RWPE2 (cell line): ENCODE data around the gene DCAF7.

ENCODE experiments used
- ATAC-seq: fragments of 200-7000 bp; cut with Tn5 transposase; 3 replicates; pipeline ENCODE4 v1.9.1; 2021; ENCODE audit warnings: low read depth
- DNase-seq: peaks from one replicate; pipeline ENCODE4 v3.0.0-alpha.2; 2020; ENCODE audit warnings: low spot score
- H3K27ac ChIP-seq: fragments of 450-650 bp; 2 replicates; pipeline ENCODE4 v1.5.1; 2017; ENCODE audit warnings: mild to moderate bottlenecking; ENCODE audit not compliant: poor library complexity, severe bottlenecking
- H3K27me3 ChIP-seq: fragments of 250-450 bp; sonication (Bioruptor Pico); 2 replicates; pipeline ENCODE4 v1.5.1; 2021; ENCODE audit warnings: mild to moderate bottlenecking, moderate library complexity; ENCODE audit not compliant: insufficient read depth, poor library complexity, severe bottlenecking
- H3K36me3 ChIP-seq: fragments of 250-450 bp; sonication (Bioruptor Pico); 2 replicates; pipeline ENCODE4 v1.5.1; 2020; ENCODE audit warnings: low read depth, mild to moderate bottlenecking, moderate library complexity
- H3K4me1 ChIP-seq: fragments of 250-450 bp; sonication (Bioruptor Pico); 2 replicates; pipeline ENCODE4 v1.5.1; 2021; ENCODE audit warnings: mild to moderate bottlenecking, moderate library complexity; ENCODE audit not compliant: insufficient read depth, poor library complexity, severe bottlenecking
- H3K4me3 ChIP-seq: fragments of 250-450 bp; sonication (Bioruptor Pico); 2 replicates; pipeline ENCODE4 v1.5.1; 2021; ENCODE audit warnings: mild to moderate bottlenecking, moderate library complexity; ENCODE audit not compliant: severe bottlenecking
- H3K9me3 ChIP-seq: fragments of 250-450 bp; sonication (Bioruptor Pico); 2 replicates; pipeline ENCODE4 v1.5.1; 2021; ENCODE audit warnings: mild to moderate bottlenecking, moderate library complexity; ENCODE audit not compliant: severe bottlenecking
- CTCF ChIP-seq: fragments of 450-650 bp; IDR thresholded peaks from one replicate; pipeline ENCODE4 v1.5.1; 2017; ENCODE audit warnings: mild to moderate bottlenecking, moderate library complexity; ENCODE audit not compliant: poor library complexity, severe bottlenecking

DCAF7 gene

DNA sequence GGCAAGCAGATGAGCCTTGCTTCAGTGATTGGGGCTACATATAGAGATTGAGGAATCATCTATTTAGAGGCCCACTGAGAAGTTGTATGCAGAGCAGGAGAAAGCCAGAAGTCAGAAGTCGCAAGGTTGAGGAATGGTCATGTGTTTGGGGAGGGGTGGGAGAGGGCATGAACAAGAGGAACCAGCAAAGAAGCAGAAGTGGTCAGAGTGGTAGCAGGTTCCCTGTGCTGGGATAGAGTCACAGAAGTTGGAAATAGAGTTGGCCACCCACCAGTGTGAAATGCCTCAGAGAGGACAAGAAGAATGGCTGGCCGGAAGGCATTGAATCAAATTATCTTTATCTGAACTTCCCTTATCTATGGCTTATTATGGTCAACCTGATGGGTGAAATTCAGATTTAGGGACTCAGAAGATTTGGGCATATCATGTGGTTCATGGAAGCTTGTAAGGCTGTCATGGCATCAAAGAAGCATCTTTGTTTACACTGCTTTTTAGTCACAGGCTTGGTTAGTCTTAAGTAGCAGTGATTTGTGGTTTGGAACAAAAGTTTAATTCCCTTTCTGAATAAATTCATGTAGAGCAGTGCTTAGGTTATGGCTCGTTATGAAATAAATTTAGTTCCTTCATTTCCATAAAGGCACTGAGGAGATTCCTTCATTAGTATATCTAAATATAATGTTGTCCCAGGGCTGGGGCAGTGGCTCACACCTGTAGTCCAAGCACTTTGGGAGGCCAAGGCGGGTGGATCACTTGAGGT, 91.6 kb downstream of the DCAF7 start:
- TF ChIP-seq CTCF, result no peak
- peaks cover 11% of the 10 kb centered on the region; the same call in 1 of the 2 replicates for H3K36me3 ChIP-seq

More for the DNA sequence above, 91.6 kb downstream of the DCAF7 start:
- DNase-seq (no peak), ATAC-seq (no peak)
- Histone ChIP-seq H3K4me3 (no peak overlapping the region), H3K27me3 (no peaks in the 10 kb centered on the region), H3K9me3 (no peaks in the 10 kb centered on the region), H3K4me1 (no peaks in the 10 kb centered on the region), H3K27ac (no peak overlapping the region)
